ENCODE measurements around the gene BTBD19. TPM values are rescaled to one million over a fixed set of nuclear protein-coding genes. Genes with fewer than 3 reads are reported as not detected.

Gene BTBD19
- total and polyA plus RNA-seq, 2 donors (not counting 1 experiment from before 2014, with no cell fraction given) = 0.75 to 2.3 TPM

DNA sequence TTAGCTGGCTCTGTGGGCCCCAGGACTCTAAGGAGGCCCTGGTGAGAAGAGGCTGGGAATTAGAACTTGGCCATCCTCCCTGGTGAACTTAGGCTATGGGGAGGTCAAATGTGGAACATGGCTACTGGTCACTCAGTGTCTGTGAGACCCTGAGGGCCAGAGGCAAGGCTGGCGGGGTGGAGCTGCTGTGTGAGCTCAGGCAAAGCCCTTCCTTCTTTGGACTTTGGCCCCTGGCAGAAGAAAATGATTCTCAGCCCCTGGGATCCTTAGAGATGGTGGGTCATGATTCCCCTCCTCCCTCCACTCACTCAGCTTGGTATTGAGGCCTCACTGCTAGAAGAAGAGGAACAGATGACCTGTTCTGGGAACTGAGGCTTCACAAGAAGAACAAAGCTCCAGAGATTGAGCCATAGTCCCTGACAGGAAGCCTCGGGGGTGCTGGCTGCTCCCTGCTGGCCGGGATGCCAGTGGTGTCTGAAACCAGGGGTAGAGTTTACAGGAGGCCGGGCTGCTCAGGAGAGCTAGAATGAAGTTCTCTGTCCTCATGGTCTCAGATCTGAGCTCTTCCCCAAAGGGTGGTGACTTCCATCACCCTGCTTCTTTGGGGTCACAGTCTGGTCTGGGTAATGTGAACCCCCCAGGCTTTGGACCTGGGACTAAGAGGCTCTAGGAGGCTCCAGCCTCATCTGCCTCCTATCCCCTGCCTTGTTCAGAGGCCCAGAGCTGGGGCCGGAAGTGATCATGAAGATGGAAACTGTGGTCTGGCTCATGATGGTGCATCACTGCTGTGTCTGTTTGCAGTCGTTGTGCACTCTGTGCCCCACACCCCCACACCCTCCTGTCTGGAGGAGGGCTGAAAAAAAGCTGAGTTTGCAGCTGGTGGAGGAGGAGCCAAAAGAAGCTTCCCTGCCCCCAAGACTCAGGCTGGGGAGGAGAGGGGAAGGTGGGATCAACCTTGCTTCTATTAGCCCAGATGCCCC is 905 bp downstream of the BTBD19 start:
- H4K20me1 ChIP-seq (ENCODE audit: control insufficient read depth, insufficient read depth, low read length, poor library complexity, severe bottlenecking) = no peaks in the 10 kb centered on the region
- 49% methylated on average over 4 of the region's 6 CpGs for WGBS (ENCODE audit: insufficient coverage)
- DNase-seq = peak; percentile 75
- intact Hi-C loops (cut with micrococcal nuclease) = loop anchor here (1.0 kb wide), 1 partner anchor 10 kb away; no protein-coding TSS in a partner anchor
- peak overlapping the region; percentile 99 for H3K27ac Mint-ChIP-seq
- CTCF ChIA-PET = interaction anchor here (0.6 to 3.9 kb wide), 10 partner anchors 9 to 494 kb away, joined by 3 to 40 read pairs (median 5); partner anchors contain the start of genes PLK3 and RNU5D-1
- ATAC-seq (ENCODE audit: low read depth) = peak; percentile 49
- POLR2A ChIA-PET = interaction anchor here (0.5 to 4.3 kb wide), 14 partner anchors 8 to 495 kb away, joined by 3 to 59 read pairs (median 5); partner anchors contain the start of genes PLK3, RNU5D-1 and RPS8
- H3K4me2 ChIP-seq (replicated peaks; ENCODE audit: low read depth, low read length, poor library complexity, severe bottlenecking) = peak overlapping the region; percentile 68
- H3K9ac ChIP-seq (ENCODE audit: low read length) = no peak overlapping the region
- H3K4me1 Mint-ChIP-seq = peaks cover 61% of the 10 kb centered on the region
- H3K36me3 ChIP-seq (replicated peaks in 1 of 2; ENCODE audit: control extremely low read depth in 1 of 2, control insufficient read depth in 1 of 2, extremely low read depth in 1 of 2, insufficient read depth in 2 of 2, low read length in 1 of 2) = peaks cover 0 to 10% of the 10 kb centered on the region in 2 experiments
- H3K9me3 ChIP-seq (ENCODE audit: control extremely low read depth in 1 of 3, control insufficient read depth in 2 of 3, insufficient read depth in 1 of 3, low read length in 2 of 3) = peaks cover 0 to 3% (median 0%) of the 10 kb centered on the region in 3 donors
- no peaks in the 10 kb centered on the region for H3K27me3 ChIP-seq (replicated peaks in 1 of 4; ENCODE audit: control extremely low read depth in 1 of 4, control insufficient read depth in 3 of 4, insufficient read depth in 4 of 4, low read length in 3 of 4)
- no peaks in the 10 kb centered on the region for H3K9me3 Mint-ChIP-seq (ENCODE audit: insufficient read depth)
- peak overlapping the region; percentile 91 to 95 for H3K27ac ChIP-seq (ENCODE audit: low read length in 2 of 2)
- H2AFZ ChIP-seq (ENCODE audit: insufficient read depth, low read depth, low read length, poor library complexity, severe bottlenecking) = peak overlapping the region; percentile 30
- no peaks in the 10 kb centered on the region for H3K79me2 ChIP-seq (ENCODE audit: control insufficient read depth, insufficient read depth, low read length)
- peaks cover 44 to 59% of the 10 kb centered on the region in 2 donors for H3K4me1 ChIP-seq (ENCODE audit: control insufficient read depth in 2 of 2, insufficient read depth in 2 of 2, low read length in 2 of 2)
- H3K27me3 Mint-ChIP-seq = no peaks in the 10 kb centered on the region
- H3K4me3 Mint-ChIP-seq = peak overlapping the region; percentile 74
- H3K4me3 ChIP-seq (ENCODE audit: control extremely low read depth in 1 of 5, extremely low read depth in 1 of 5, insufficient read depth in 1 of 5, low read depth in 2 of 5, low read length in 4 of 5) = no peak overlapping the region
- TF ChIP-seq CTCF (IDR thresholded peaks at IDR 0.05) = no peak
- no peak for TF ChIP-seq EZH2 (IDR thresholded peaks at IDR 0.05; ENCODE audit: borderline replicate concordance, insufficient read depth, low read depth, low read length, poor library complexity, severe bottlenecking)
